Measurements from ENCODE around the gene COL23A1.

The COL23A1 gene

DNA sequence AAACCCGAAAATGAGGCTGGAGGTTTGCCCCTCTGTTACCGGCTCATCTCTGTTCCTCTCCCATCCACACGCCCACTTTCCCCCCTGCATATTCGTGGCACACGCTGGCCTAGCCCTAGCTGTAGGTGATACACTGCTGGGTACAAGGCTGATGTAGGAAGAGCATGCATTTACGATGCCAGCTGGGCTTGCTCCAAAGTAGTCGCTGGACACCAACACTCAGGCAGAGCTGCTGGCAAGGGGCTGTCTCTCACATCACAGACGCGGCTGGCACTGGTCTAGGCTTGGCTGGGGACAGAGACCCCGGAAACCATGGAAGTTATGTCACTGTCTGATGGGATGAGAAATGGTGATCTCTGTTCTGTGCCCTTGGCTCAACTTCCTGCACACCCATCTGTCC, 347.8 kb downstream of the COL23A1 start:
- no peaks in the 10 kb centered on the region for H3K36me3 ChIP-seq (replicated peaks; ENCODE audit: low read depth, low read length)
- TF ChIP-seq, protein P1, sequence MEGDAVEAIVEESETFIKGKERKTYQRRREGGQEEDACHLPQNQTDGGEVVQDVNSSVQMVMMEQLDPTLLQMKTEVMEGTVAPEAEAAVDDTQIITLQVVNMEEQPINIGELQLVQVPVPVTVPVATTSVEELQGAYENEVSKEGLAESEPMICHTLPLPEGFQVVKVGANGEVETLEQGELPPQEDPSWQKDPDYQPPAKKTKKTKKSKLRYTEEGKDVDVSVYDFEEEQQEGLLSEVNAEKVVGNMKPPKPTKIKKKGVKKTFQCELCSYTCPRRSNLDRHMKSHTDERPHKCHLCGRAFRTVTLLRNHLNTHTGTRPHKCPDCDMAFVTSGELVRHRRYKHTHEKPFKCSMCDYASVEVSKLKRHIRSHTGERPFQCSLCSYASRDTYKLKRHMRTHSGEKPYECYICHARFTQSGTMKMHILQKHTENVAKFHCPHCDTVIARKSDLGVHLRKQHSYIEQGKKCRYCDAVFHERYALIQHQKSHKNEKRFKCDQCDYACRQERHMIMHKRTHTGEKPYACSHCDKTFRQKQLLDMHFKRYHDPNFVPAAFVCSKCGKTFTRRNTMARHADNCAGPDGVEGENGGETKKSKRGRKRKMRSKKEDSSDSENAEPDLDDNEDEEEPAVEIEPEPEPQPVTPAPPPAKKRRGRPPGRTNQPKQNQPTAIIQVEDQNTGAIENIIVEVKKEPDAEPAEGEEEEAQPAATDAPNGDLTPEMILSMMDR (IDR thresholded peaks at IDR 0.05; ENCODE audit: low read depth, low read length), result no peak
- no peak for TF ChIP-seq EZH2phosphoT487 (IDR thresholded peaks at IDR 0.05; ENCODE audit: low read depth)
- H3K9ac ChIP-seq (ENCODE audit: low read length), result no peak overlapping the region
- H4K20me1 ChIP-seq (ENCODE audit: insufficient read depth, low read length), result no peaks in the 10 kb centered on the region
- H3K79me2 ChIP-seq (ENCODE audit: low read length), result no peaks in the 10 kb centered on the region
- H2AFZ ChIP-seq (ENCODE audit: low read depth, low read length), result no peak overlapping the region
- no peak overlapping the region for H3K27ac ChIP-seq (ENCODE audit: low read length)
- H3K9me3 ChIP-seq (ENCODE audit: insufficient read depth, low read length), result no peaks in the 10 kb centered on the region
- H3K4me3 ChIP-seq (ENCODE audit: low read length), result no peak overlapping the region
- no peaks in the 10 kb centered on the region for H3K4me1 ChIP-seq (ENCODE audit: low read length)
- H3K27me3 ChIP-seq (ENCODE audit: low read depth, low read length), result no peaks in the 10 kb centered on the region
- H3K4me2 ChIP-seq (ENCODE audit: low read length), result no peak overlapping the region

DNA sequence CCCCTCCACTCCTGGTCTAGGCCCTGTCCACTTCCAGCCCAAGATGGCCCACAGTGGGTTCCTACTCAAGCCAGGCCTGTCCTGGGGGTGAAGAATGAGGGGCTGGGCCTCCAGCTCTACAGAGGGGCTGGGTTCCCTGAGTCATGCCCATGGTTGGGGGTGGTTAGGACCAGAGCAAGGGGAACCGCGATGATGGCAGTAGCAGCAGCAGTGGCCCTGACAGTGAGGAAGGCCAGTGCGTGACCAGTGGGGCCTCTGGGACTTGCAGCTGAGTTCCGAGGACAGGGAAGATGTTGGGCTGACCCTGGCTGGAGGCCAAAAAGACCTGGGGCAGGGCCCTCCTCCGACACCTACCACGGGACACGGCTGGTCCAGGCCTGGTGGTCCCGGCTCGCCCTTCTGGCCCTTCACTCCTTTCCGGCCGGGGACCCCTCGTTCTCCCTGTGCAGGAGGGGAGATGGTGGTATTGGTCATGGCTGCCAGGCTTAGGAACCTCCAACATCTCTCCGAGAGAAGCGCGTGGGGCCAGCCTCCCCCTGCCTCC, 348.4 kb downstream of the COL23A1 start:
- H3K79me2 ChIP-seq (ENCODE audit: low read length), result no peaks in the 10 kb centered on the region
- H3K27me3 ChIP-seq (ENCODE audit: low read depth, low read length), result no peaks in the 10 kb centered on the region
- no peak overlapping the region for H3K27ac ChIP-seq (ENCODE audit: low read length)
- no peaks in the 10 kb centered on the region for H3K9me3 ChIP-seq (ENCODE audit: insufficient read depth, low read length)
- no peak overlapping the region for H3K4me2 ChIP-seq (ENCODE audit: low read length)
- no peaks in the 10 kb centered on the region for H4K20me1 ChIP-seq (ENCODE audit: insufficient read depth, low read length)
- H3K9ac ChIP-seq (ENCODE audit: low read length), result no peak overlapping the region
- no peak overlapping the region for H3K4me3 ChIP-seq (ENCODE audit: low read length)
- no peak overlapping the region for H2AFZ ChIP-seq (ENCODE audit: low read depth, low read length)
- TF ChIP-seq, protein P1 (IDR thresholded peaks at IDR 0.05; ENCODE audit: low read depth, low read length), result no peak
- TF ChIP-seq EZH2phosphoT487 (IDR thresholded peaks at IDR 0.05; ENCODE audit: low read depth), result no peak
- H3K36me3 ChIP-seq (replicated peaks; ENCODE audit: low read depth, low read length), result no peaks in the 10 kb centered on the region
- no peaks in the 10 kb centered on the region for H3K4me1 ChIP-seq (ENCODE audit: low read length)

DNA sequence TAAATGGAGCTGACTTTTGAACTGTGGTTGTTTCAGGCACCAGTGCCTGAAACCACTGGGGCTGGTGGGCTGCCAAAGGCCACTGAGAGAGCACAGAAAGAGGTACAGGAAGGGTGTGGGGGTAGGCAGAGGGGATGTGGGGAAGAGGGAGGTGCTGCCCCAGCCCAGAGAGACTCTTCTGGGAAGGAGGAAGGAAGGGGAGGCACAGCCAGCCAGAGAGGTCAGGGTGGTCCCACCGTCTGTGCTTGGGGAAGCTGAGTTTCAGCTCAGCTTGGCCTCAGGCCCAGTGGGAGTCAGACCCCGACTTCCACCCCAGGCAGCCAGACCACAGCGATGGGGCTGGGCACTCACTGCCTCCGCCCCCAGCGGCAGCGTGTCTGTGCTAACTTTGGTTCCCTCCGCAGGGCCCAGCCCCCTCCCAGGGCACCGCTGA, 348.9 kb downstream of the COL23A1 start:
- no peak overlapping the region for H3K27ac ChIP-seq (ENCODE audit: low read length)
- no peaks in the 10 kb centered on the region for H3K4me1 ChIP-seq (ENCODE audit: low read length)
- H3K4me3 ChIP-seq (ENCODE audit: low read length), result no peak overlapping the region
- H3K9ac ChIP-seq (ENCODE audit: low read length), result no peak overlapping the region
- H3K79me2 ChIP-seq (ENCODE audit: low read length), result no peaks in the 10 kb centered on the region
- no peak for TF ChIP-seq EZH2phosphoT487 (IDR thresholded peaks at IDR 0.05; ENCODE audit: low read depth)
- TF ChIP-seq, protein P1 (IDR thresholded peaks at IDR 0.05; ENCODE audit: low read depth, low read length), result no peak
- H2AFZ ChIP-seq (ENCODE audit: low read depth, low read length), result no peak overlapping the region
- no peaks in the 10 kb centered on the region for H4K20me1 ChIP-seq (ENCODE audit: insufficient read depth, low read length)
- no peaks in the 10 kb centered on the region for H3K9me3 ChIP-seq (ENCODE audit: insufficient read depth, low read length)
- H3K4me2 ChIP-seq (ENCODE audit: low read length), result no peak overlapping the region
- H3K27me3 ChIP-seq (ENCODE audit: low read depth, low read length), result no peaks in the 10 kb centered on the region
- H3K36me3 ChIP-seq (replicated peaks; ENCODE audit: low read depth, low read length), result no peaks in the 10 kb centered on the region

DNA sequence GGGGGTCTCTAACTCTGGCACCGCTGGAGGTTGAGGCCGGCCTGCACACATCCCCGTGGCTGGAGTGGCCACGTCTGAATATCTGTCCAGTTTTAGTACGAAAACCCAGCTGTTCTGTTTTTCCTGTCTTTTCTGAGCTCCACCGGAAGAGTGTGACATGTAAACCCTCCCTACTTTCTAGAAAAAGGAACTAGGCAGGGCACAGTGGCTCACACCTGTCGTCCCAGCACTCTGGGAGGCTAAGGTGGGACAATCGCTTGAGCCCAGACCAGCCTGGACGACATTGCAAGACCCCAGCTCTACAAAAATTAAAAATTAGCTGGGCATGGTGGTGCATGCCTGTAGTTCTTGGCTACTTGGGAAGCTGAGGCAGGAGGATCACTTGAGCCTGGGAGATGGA, 349.4 kb downstream of the COL23A1 start:
- no peak for TF ChIP-seq EZH2phosphoT487 (IDR thresholded peaks at IDR 0.05; ENCODE audit: low read depth)
- TF ChIP-seq, protein P1 (IDR thresholded peaks at IDR 0.05; ENCODE audit: low read depth, low read length), result no peak
- Histone ChIP-seq H3K9ac (ENCODE audit: low read length) (no peak overlapping the region), H3K4me3 (ENCODE audit: low read length) (no peak overlapping the region), H3K79me2 (ENCODE audit: low read length) (no peaks in the 10 kb centered on the region), H2AFZ (ENCODE audit: low read depth, low read length) (no peak overlapping the region), H3K9me3 (ENCODE audit: insufficient read depth, low read length) (no peaks in the 10 kb centered on the region), H3K27ac (ENCODE audit: low read length) (no peak overlapping the region), H3K4me1 (ENCODE audit: low read length) (no peaks in the 10 kb centered on the region), H3K27me3 (ENCODE audit: low read depth, low read length) (no peaks in the 10 kb centered on the region), H3K4me2 (ENCODE audit: low read length) (no peak overlapping the region), H4K20me1 (ENCODE audit: insufficient read depth, low read length) (no peaks in the 10 kb centered on the region), H3K36me3 (replicated peaks; ENCODE audit: low read depth, low read length) (no peaks in the 10 kb centered on the region)

All from OCI-LY3 (cell line).